DOHH2 (cell line): ENCODE measurements around the gene NRCAM.

Experiments used
- H3F3A ChIP-seq: fragments of 200-600 bp; sonication (generic), shearing (Covaris generic); 2 replicates; pipeline ENCODE4 v1.6.0; 2016; ENCODE audit warnings: antibody characterized with exemption, mild to moderate bottlenecking; ENCODE audit not compliant: control insufficient read depth, insufficient read depth
- H3K27ac ChIP-seq: fragments of 200-600 bp; sonication (generic); 2 replicates; pipeline ENCODE4 v1.5.1; 2014; ENCODE audit warnings: low read depth, mild to moderate bottlenecking, low read length, moderate library complexity
- H3K27me3 ChIP-seq: fragments of 200-600 bp; sonication (generic); 2 replicates; pipeline ENCODE4 v1.6.1; 2014; ENCODE audit warnings: mild to moderate bottlenecking, low read length, mixed read lengths; ENCODE audit not compliant: control insufficient read depth
- H3K36me3 ChIP-seq: fragments of 200-600 bp; sonication (generic); 2 replicates; pipeline ENCODE4 v1.6.1; 2014; ENCODE audit warnings: mild to moderate bottlenecking, low read length, moderate library complexity, mixed read lengths; ENCODE audit not compliant: control insufficient read depth
- H3K4me1 ChIP-seq: fragments of 200-600 bp; sonication (generic); 2 replicates; pipeline ENCODE4 v1.6.1; 2014; ENCODE audit warnings: mild to moderate bottlenecking, low read length, mixed read lengths; ENCODE audit not compliant: control insufficient read depth
- H3K4me2 ChIP-seq: fragments of 200-600 bp; sonication (generic); 2 replicates; pipeline ENCODE4 v1.6.0; 2014; ENCODE audit warnings: mild to moderate bottlenecking, low read length, moderate library complexity
- H3K4me3 ChIP-seq: fragments of 200-600 bp; sonication (generic); 2 replicates; pipeline ENCODE4 v1.5.1; 2014; ENCODE audit warnings: mild to moderate bottlenecking, low read length, mixed read lengths
- H3K79me2 ChIP-seq: fragments of 200-600 bp; sonication (generic); 2 replicates; pipeline ENCODE4 v1.6.1; 2014; ENCODE audit warnings: mild to moderate bottlenecking, low read length, mixed read lengths; ENCODE audit not compliant: control insufficient read depth
- H3K9me2 ChIP-seq: fragments of 200-600 bp; sonication (generic); replicated peaks from 2 replicates; pipeline ENCODE4 v1.6.1; 2014; ENCODE audit warnings: mild to moderate bottlenecking, low read length, mixed read lengths; ENCODE audit not compliant: control insufficient read depth
- H3K9me3 ChIP-seq: fragments of 200-600 bp; sonication (generic); 2 replicates; pipeline ENCODE4 v1.6.1; 2014; ENCODE audit warnings: antibody characterized with exemption, low read length, mixed read lengths; ENCODE audit not compliant: control insufficient read depth, insufficient read depth
- H4K20me1 ChIP-seq: fragments of 200-600 bp; sonication (generic); 2 replicates; pipeline ENCODE4 v1.6.0; 2014; ENCODE audit warnings: low read depth, mild to moderate bottlenecking, antibody characterized with exemption, low read length, moderate library complexity; ENCODE audit not compliant: control insufficient read depth, insufficient read depth
- CTCF ChIP-seq: fragments of 200-600 bp; sonication (generic); IDR thresholded peaks from one replicate; pipeline ENCODE4 v1.5.1; 2014; ENCODE audit warnings: antibody characterized with exemption, mild to moderate bottlenecking, low read depth, low read length; ENCODE audit not compliant: poor library complexity, severe bottlenecking
- EZH2phosphoT487 ChIP-seq: fragments of 200-600 bp; sonication (generic); IDR thresholded peaks from 2 replicates; pipeline ENCODE4 v1.6.1; 2017; ENCODE audit warnings: borderline replicate concordance, mild to moderate bottlenecking, antibody characterized with exemption, low read length, moderate library complexity, mixed read lengths

Gene NRCAM

GRCh38 chr7:108322925-108323832 lies 133.1 kb downstream of the NRCAM start:
- no peaks in the 10 kb centered on the region for H3K9me2 ChIP-seq
- H3K4me1 ChIP-seq: peaks cover 49% of the 10 kb centered on the region
- no peak overlapping the region for H3K4me2 ChIP-seq
- no peaks in the 10 kb centered on the region for H4K20me1 ChIP-seq
- no peaks in the 10 kb centered on the region for H3K36me3 ChIP-seq
- H3K27ac ChIP-seq: no peak overlapping the region
- H3F3A ChIP-seq: no peaks in the 10 kb centered on the region
- H3K27me3 ChIP-seq: no peaks in the 10 kb centered on the region
- no peaks in the 10 kb centered on the region for H3K79me2 ChIP-seq
- no peaks in the 10 kb centered on the region for H3K9me3 ChIP-seq
- no peak overlapping the region for H3K4me3 ChIP-seq
- TF ChIP-seq CTCF: no peak
- TF ChIP-seq EZH2phosphoT487: no peak

GRCh38 chr7:108322046-108322445 lies 134.2 kb downstream of the NRCAM start:
- no peak for TF ChIP-seq CTCF
- TF ChIP-seq EZH2phosphoT487: no peak

GRCh38 chr7:108321359-108321758 lies 134.9 kb downstream of the NRCAM start:
- no peak overlapping the region for H3K4me2 ChIP-seq
- no peak overlapping the region for H3K27ac ChIP-seq
- no peak for TF ChIP-seq CTCF
- no peak for TF ChIP-seq EZH2phosphoT487
- H4K20me1 ChIP-seq: no peaks in the 10 kb centered on the region
- H3K79me2 ChIP-seq: no peaks in the 10 kb centered on the region
- H3K4me1 ChIP-seq: peaks cover 31% of the 10 kb centered on the region
- no peaks in the 10 kb centered on the region for H3K9me2 ChIP-seq
- no peak overlapping the region for H3K4me3 ChIP-seq
- no peaks in the 10 kb centered on the region for H3F3A ChIP-seq
- H3K27me3 ChIP-seq: no peaks in the 10 kb centered on the region
- H3K9me3 ChIP-seq: no peaks in the 10 kb centered on the region
- H3K36me3 ChIP-seq: no peaks in the 10 kb centered on the region

More at GRCh38 chr7:108322046-108322445, 134.2 kb downstream of the NRCAM start:
- H3K4me1 ChIP-seq: peaks cover 38% of the 10 kb centered on the region
- no peaks in the 10 kb centered on the region for H3K9me2 ChIP-seq
- H4K20me1 ChIP-seq: no peaks in the 10 kb centered on the region
- no peak overlapping the region for H3K4me3 ChIP-seq
- H3K27ac ChIP-seq: no peak overlapping the region
- no peaks in the 10 kb centered on the region for H3K27me3 ChIP-seq
- no peaks in the 10 kb centered on the region for H3K9me3 ChIP-seq
- H3K4me2 ChIP-seq: no peak overlapping the region
- no peaks in the 10 kb centered on the region for H3K79me2 ChIP-seq
- no peaks in the 10 kb centered on the region for H3K36me3 ChIP-seq
- no peaks in the 10 kb centered on the region for H3F3A ChIP-seq
